OCI-LY1 (cell line): Measurements from ENCODE around the gene CFAP74.

ENCODE experiments used
- EZH2 ChIP-seq: fragments of 200-600 bp; sonication (generic), shearing (Covaris generic); IDR thresholded peaks from 2 replicates; pipeline ENCODE4 v1.8.0; 2017; ENCODE audit warnings: borderline replicate concordance, mixed run types, mild to moderate bottlenecking, antibody characterized with exemption, low read length, moderate library complexity, mixed read lengths
- TF ChIP-seq, protein P1 (sequence below): fragments of 200-600 bp; sonication (generic), shearing (Covaris generic); IDR thresholded peaks from 2 replicates; pipeline ENCODE4 v1.5.1; 2017; ENCODE audit warnings: mild to moderate bottlenecking, antibody characterized with exemption, low read length, moderate library complexity, mixed read lengths

DNA sequence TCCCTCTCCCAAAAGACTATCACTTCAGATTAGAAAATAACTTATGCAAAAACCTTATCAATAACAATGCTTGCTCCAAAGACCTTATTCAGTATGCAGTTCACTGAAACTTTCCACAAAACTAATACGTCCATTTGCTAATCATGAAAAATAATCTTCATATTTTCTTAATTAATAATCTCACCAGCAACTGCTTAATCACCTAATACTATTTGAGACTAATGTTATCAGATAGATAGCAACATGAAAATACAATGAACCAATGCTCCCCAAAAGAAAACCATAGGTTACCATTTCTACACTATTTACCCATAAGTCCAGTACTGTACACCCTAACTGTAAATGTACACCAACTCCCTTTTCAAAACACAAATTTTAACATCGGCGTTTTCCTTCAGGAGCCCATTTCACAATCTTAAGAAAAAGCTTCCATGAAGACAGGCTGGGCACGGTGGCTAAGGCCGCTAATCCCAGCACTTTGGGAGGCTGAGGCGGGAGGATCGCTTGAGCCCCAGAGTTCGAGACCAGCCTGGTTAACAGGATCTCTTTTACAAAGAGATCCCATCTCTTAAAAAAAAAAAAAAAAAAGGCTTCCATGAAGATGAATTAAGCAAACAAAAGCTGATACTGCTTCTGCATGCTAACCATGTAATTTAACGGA is 114.4 kb downstream of the CFAP74 start:
- TF ChIP-seq, protein P1, sequence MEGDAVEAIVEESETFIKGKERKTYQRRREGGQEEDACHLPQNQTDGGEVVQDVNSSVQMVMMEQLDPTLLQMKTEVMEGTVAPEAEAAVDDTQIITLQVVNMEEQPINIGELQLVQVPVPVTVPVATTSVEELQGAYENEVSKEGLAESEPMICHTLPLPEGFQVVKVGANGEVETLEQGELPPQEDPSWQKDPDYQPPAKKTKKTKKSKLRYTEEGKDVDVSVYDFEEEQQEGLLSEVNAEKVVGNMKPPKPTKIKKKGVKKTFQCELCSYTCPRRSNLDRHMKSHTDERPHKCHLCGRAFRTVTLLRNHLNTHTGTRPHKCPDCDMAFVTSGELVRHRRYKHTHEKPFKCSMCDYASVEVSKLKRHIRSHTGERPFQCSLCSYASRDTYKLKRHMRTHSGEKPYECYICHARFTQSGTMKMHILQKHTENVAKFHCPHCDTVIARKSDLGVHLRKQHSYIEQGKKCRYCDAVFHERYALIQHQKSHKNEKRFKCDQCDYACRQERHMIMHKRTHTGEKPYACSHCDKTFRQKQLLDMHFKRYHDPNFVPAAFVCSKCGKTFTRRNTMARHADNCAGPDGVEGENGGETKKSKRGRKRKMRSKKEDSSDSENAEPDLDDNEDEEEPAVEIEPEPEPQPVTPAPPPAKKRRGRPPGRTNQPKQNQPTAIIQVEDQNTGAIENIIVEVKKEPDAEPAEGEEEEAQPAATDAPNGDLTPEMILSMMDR: no peak
- TF ChIP-seq EZH2: no peak
